HG03095 (cell line): Measurements from ENCODE around the gene MYZAP.
"Not testable (repeated sequence)": the region's sequence is repeated elsewhere in the genome, so short reads cannot be mapped to it uniquely, and the experiment has no call there.

Experiments used
- ATAC-seq: cut with Tn5 transposase; IDR thresholded peaks from one replicate; pipeline ENCODE4 v1.9.1; 2021; ENCODE audit warnings: moderate library complexity; ENCODE audit not compliant: unreplicated experiment

Gene MYZAP

DNA sequence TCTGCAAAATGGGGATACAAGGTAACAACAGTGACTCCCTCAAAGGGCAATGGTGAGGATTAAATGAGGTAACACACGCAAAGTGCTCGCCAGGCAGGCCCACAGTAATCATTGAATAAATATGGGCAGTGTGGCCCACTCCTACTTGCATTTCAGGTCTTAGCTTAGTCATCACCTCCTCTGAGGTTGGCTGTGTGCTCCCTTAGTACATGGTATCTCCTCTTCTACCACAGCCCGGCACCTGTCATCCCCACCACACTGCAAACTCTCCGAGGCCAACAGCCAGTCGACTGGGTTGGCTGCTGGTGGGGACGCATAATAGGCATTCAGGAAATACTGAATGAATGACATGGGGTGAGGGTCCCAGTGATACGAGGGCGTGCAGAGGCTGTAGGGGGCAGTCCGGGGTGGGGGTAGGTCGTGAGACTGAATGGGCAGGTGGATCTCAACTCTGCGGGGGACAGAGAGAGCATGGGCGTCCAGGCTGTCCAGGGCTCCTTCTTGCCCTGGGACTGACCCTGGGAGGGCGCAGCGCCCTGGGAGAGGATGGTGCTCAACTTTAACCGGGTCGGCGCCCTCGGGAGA, 375 bp upstream of the MYZAP start:
- no peak for ATAC-seq

DNA sequence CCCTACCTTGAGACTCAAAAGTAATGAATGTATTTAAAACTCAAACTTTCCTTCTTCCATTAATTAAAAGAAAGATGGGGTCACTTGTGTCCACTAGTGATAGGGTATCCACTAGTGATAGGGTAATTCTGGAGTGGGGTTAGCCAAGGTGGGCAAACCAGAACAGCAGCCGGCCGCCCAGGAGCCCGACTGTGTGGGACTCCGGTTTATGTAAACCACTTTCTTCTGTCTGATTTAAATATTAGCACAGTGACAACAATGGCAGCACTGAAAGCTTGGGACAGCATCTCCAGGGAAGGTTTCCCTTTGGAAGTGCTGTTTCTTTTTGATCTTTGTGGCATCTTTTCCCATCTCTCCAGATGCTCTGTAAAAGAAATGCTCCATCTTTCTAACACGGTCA, 722 bp downstream of the MYZAP start:
- no peak for ATAC-seq

DNA sequence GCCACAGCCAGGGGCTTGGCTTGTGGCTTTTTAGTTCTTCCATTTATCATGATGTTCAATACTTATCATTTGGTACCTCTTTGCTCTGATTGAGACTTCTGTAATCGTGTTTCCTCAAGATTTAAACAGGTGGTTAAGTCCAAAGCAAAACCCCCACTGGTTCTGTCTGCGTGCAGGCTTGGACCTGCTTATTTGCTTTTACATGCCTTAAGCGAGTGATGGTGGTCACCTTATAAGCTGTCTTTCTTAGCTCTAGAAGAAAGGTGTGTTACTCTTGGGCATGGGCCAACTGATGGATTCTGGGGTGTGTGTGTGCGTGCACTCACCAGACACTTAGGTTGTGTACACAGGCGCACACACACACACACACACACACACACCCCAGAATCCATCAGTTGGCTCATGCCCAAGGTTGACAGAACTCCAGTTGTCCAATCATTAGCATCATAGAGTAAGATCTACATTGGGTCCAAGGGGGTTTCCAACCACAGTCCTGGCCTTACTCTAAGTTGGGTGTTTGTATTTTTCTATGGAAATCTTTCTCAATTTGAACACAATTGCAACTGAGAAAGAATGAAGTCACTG, 1.2 kb downstream of the MYZAP start:
- ATAC-seq: no peak

DNA sequence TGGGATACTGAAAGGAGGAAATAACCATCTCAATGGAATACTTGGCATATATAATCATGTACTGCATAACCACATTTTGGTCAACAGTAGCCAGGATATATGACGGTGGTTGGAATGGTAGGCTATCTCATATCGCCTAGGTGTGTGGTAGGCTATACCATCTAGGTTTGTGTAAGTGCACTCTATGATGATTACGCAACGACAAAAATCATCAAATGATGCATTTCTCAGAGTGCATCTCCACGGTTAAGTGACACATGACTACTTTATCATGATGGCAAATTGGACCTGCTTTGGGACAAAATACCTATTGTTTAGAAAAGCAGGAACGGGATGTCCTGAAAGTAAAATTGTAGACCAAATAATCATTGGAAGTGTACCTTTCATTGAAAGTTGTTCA, 2.8 kb downstream of the MYZAP start:
- no peak for ATAC-seq

DNA sequence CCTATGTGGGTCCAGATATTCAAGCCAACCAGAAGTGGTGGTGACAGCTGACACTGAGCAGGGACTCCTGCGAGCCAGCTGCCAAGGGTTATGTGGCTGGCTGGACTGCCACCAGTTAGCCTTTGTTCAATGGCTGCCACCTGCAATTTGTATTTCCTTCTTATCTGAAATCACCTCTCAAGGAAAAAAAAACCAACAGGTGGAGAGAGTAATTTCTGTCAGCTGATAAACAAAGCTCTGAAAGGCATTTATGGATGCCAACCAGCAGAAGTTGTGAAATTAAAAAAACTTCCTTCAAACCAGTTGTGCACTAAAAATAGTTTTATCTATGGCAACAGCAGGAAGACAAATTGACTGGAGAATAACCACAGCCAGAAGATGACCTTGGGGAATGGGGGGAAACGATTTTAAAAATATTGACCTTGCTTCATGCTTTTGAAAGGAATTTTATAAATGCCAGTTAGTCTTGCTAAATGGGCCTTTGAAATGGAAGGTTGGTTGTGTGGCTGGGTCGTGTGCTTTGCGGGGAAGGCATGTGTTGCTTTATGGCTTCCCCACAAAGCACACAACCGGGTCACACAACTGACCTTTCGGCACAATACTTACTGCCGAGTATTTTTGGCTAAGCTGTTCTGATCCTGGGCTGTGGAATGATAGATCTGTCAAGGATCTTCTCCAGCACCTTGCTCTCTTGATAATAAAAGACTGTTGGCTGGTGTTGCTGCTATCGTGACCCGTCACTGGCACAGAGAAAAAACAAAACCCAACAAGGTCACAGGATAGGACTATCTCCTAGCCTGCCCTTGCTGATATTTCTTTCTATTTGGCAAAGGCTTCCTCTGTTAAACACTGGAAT, 3.5 kb downstream of the MYZAP start:
- ATAC-seq: no peak

DNA sequence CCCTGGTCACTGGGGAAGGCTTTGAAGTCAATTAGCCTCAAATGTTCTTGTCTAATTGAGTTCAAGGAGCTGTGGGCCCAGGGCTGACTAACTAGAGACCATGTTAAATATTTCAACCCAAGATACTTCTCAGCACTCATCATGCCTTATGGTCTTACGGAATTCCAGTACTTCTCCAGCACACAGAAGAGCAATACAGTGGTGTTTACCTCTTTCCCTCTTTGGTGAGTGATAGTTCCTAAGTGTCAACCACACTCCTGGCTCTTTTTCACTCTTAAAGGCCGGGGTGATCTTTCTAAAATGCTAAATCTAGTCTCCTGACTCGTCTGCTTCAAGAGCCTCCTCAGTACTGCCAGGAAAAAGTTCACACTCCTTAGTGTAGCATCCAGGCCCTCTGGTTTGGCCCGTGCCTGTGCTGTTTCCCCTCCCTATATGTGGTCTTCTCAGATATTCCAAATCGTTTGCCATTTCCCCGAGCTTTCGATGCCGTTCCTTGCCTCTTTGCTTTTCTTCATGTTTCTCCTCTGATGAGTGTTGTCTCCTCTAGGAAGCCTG, 4.7 kb downstream of the MYZAP start:
- ATAC-seq: no peak

DNA sequence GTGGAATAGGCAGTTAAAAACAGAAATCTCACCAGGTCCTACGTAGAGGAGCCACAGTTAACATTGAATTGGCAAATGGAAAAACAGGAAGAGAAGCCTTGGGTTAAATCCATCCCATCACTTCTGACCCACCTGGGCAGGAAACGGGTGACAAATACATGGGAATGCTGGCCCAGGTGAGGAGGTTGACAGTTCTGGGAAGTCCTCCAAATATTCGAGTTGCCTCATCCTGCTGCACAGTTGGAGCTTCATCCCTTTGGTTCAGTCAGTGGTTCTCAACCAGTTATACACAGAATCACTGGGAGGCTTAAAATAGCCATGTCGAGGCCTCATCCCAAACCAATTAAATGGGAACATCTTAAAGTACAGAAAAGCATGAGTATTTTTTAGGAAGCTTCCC, 5.3 kb downstream of the MYZAP start:
- no peak for ATAC-seq

DNA sequence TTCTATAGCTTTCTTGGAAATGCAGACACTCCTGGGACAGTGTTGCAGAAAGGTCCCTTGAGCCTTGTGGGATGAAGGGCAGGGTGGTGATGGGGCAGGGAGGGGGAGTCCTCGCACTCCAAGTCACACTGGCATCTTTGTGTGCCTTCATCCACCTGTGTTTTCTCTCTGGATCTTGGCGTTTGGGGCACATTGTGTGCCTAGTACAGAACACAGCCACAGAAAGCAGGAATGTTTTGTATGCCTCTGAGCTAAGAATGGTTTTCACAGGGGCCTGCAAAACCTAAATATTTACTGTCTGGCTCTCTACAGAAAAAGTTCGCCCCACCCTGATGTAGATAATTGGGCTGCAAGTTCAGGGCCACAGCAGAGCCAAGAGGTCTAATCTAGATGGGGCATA, 5.7 kb downstream of the MYZAP start:
- ATAC-seq: no peak

DNA sequence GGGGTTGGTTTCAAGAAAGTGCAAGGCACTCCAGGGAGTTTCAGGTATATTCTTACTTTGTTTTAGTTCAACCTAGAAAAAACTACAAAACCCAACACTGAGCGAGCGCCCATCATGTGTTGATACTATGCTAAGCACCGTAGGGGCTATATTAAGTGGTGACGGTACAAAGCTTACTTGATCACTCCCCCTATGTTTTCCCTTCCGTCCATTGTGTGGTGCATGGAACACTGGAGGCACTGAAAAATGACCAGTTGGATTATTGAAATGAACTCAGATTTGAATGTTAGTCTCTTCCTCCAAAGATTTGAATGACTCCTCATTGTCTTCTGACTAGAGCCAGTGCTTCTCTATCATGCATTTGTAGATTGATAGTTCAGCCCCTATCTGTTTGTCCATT, 6.6 kb downstream of the MYZAP start:
- no peak for ATAC-seq

DNA sequence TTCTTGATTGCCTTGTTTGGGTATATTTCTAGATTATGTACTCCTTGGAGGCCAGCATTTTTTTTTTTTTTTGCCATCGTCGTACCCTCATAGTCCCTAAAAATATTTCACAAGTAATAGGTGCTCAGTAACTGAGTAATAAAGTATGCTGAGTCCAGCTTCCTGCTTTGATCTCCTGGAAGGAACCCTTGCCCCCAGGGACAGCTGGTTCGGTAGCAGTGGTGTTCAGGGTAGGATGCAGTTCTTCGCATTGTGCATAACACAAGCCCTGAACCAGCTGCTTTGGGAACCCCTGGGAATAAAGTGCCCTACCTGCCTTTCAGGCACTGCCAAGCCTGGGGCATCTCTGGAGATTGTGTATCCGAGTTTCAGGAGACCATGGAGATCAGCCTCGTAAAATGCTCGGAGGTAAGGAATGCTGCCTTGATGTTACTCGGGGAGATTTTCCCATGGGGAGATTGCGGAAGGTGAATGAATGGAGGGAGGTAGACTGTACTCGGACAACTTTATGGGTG, 7.6 kb downstream of the MYZAP start:
- no peak for ATAC-seq

DNA sequence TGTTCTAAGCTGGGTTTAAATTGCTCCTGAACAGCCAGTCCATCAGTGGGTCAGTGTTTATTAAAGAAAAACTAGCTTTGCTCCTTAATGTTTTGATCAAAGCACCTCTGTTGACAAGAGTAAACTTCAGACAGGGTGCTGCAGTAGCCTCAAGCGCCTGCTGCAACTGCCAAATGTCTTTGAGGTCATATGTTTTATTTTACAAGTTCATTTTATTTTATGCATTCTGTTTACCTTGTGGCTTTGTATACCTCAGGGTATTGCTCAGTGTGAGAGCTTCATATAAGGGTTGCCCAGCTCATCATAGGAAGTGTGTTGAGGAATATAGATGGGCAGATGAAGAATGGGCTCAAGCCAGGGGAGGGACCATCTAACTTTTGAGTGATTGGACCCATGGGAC, 8.5 kb downstream of the MYZAP start:
- no peak for ATAC-seq

DNA sequence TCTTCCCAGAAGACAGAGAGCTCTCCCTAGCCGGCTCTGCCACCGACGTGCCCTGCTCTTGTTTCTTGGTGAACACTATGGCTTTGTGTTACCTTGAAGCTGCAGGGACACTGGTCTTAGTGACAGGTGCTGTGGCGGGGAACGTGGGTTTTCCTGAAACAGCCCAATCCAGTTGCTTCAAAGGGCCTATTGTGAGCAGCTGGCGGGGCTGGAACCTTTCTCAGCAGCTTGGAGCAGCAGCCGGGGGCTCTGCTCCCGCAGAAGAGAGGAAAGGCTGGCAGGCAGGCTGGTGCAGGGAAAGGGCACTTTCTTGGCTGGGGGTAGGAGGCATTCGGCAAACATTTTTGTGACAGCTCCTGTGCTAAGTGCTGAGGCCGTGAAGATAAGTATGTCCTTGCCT, 12.8 kb downstream of the MYZAP start:
- no peak for ATAC-seq

DNA sequence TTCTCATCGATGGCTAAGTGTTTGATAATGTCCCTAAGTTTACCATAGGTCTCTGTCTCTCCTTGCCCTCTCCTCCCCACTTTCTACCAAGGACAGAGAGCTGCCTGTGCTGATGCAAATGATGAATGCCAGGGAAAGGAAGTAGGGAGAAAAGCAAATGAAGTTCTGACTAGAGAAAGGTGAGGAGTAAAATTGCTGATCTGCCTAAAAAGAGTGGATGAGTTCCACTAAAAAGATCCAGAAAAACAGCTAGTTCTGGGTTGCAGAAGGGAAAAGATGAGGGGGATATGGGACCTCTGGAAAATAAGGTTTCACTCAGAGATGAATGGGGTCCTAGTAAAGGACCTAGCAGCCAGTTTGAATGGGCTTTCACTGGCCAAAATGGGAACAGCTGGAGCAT, 13.8 kb downstream of the MYZAP start:
- no peak for ATAC-seq

DNA sequence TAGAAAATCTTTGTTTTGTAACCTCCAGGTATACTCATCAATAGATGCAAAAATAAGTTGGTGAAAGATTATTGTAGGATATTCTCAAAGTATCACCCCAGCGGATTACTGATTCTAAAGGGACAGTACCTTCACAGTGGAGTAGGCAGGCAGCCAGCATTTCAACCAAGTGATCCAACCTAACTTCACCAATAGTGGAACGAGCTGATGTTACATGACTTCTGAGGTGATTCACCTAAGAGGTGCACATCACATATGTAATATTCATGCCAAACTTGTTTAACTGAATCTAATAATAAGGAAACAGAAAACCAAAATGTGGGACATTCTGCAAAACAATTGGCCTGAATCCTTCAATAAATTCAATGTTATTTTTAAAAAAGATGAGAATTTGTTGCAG, 14.3 kb downstream of the MYZAP start:
- ATAC-seq: no peak

DNA sequence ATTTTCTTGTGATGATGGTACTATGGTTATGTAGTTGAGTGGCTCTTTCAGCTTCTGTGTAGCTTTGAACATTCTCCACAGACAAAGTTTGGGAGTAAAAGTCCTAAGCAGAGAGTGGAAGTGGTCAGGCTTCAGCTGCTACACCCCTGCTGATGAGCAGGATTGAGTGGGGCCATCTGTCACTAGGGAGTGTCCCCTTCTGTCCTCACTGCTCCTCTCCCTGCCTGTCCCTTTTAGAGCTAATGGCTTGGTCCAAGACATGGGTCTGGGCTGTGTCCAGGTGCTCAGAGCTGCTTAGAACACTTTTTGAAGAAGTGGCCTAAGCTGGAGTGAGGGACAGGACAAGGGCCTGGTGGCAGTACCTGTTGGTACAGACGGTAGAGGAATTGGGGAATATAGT, 15.1 kb downstream of the MYZAP start:
- ATAC-seq: no peak

DNA sequence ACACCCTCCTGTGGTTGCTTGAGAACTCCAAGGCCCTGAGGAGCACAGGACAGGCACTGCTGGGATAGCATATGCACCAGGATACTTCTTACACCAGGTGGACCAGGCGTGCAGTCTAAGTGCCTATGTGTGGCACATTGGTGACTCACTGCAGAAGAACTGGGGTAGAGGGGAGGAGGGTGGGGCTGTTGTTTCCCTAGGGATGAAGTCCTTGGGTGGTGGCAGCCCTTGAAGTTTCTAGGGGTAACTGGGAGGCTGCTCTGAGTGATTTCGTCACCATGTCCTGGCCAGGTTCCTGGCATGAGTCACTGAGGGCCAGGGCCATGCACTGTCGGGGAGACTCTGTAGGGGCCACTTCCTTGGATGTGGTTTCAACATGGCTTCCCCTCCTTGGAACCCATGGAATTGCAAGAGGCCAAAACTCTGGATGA, 15.9 kb downstream of the MYZAP start:
- ATAC-seq: no peak

DNA sequence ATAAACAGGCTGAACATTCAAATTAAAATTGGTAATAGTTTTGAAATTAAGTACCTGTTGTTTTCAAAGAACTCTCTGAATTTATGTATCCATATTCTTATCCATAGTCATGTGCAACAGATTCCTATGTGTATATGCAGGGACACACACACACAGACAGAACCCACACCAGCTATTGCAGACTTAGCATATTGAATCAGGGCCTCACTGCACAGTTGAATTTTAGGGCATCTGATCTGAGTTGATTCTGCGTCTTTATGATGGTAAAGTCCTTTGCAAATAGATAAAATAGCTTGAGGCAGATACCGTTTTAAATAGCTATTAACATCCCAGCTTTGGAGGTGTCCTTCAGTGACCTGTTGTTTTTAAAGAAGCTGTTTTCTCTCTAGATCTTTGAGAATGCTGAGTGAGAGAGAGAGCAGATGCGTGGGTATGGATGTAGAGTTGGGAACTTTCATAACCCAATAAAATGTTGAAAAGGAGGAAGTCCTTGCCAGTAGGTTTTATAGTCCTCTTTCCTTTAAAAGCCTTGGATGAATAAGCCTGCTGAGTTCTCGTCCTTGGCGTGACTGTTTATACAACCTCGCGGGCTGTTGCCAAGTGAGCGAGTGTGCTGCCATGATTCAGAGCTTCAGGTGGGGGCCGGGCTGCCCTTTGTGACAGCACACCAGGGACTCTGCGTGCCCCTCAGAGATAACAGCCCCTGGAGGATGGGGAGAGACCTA, 18.3 kb downstream of the MYZAP start:
- no peak for ATAC-seq

DNA sequence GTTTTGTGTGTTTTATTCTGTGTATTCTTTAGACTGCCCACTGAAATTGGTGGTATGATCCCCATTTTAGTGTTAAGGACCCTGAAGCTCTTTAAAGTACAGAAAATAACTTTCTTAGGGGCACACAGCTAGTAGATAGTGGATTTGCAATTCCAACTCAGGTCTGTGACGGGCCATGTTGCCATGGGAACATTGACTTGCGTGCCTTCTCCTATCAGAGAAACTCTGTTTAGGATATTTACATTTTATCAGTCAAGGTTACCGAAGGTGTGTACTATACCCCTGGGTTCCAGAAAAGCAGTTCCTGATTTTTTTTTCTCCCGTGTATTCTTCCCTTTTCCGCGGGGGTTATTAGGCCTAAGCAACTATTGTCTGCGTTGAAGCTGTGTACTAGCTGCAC, 19.4 kb downstream of the MYZAP start:
- ATAC-seq: no peak

DNA sequence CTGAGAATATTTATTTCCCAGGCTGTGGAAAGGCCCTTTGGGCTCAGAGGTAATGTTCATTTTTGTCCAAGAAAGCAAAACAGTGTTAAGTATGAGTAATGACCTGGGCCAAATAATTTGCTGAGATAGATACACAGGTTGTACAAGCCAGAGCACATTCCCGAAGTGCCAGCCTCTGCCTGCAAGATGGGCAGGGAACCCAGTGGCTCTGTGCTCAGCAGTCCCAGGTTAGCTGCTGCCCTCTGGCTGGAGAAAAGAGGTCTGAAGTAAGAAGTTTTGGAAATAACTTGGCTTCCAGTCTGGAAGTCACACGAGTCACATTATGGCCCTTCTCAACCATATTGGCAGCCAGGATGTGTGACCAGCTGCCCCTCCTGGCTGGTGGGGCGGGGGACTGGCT, 20.2 kb downstream of the MYZAP start:
- no peak for ATAC-seq

DNA sequence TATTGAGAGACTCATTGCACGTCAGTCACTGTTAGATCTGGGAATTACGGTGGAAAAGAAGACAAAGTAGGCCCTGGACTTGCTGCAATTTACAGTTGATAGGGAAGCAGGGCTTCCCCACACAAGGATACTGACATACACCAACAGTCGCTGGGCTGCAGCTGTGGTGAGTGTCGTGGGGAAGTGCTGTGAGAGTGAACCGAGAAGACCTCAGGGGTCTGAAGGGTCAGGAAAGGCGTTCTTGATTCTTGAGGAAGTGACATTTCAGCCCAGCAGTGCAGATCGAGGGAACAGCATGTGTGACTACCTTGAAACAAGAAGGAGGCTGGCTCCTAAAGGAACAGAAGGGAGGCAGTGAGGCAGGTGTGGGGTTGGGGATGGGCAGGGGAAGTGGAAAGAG, 22.5 kb downstream of the MYZAP start:
- ATAC-seq: no peak

DNA sequence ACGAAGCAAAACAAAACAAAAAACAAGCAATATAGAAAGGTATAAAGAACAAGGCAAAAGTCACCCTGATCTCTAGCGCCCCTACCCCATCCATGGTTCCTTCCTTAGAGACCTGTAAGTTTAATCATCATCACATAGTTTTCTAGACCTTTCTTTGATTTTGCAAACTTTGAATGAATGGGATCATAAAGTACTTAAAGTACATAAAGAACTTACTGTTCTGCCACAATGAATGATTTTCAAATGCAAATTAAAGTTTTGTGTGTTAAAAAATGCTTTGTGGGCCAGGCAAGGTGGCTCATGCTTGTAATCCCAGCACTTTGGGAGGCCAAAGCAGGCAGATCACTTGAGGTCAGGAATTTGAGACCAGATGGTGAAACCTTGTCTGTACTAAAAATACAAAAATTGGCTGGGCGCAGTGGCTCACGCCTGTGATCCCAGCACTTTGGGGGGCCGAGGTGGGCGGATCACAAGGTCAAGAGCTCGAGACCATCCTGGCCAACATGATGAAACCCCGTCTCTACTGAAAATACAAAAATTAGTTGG, 24.3 kb downstream of the MYZAP start:
- ATAC-seq: not testable (repeated sequence)
